Measurements from ENCODE around the gene CDH13.

CDH13 gene

GRCh38 chr16:82991966-82992675 lies 365.4 kb downstream of the CDH13 start:
- no peaks in the 10 kb centered on the region for H3K9me3 ChIP-seq (ENCODE audit: control insufficient read depth, low read length)
- H3K36me3 ChIP-seq (ENCODE audit: control insufficient read depth, insufficient read depth, low read length, severe bottlenecking), result no peaks in the 10 kb centered on the region
- peaks cover 9% of the 10 kb centered on the region for H3K4me1 ChIP-seq (ENCODE audit: control insufficient read depth, insufficient read depth, low read length)
- no peak overlapping the region for H3K9ac ChIP-seq (ENCODE audit: low read length)
- no peaks in the 10 kb centered on the region for H3K27me3 ChIP-seq (replicated peaks; ENCODE audit: control insufficient read depth, insufficient read depth, low read length)
- no peak for DNase-seq (ENCODE audit: low read depth)
- H3K4me3 ChIP-seq (ENCODE audit: low read length), result no peak overlapping the region

DNA sequence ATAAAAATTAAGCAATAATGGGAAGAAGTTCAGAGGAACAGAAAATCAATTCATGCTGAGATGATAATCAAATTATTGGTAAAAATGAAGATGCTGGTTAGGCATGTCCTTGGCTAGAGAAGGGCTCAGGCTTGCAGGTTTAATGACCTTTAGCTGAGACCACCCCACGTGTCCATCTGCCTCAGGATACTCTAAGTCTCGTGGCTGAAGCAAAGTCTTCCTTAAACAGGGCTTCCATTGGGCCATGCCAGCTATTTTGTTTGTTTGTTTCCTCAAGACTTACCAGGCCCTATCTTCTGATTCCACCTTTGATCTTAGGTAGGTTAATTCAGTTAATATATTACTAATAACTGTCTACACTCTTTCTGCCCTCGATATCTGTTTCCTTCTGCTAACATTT lies 366.0 kb downstream of the CDH13 start:
- no peaks in the 10 kb centered on the region for H3K27me3 ChIP-seq (replicated peaks; ENCODE audit: control insufficient read depth, insufficient read depth, low read length)
- no peak overlapping the region for H3K4me3 ChIP-seq (ENCODE audit: low read length)
- no peaks in the 10 kb centered on the region for H3K9me3 ChIP-seq (ENCODE audit: control insufficient read depth, low read length)
- H3K4me1 ChIP-seq (ENCODE audit: control insufficient read depth, insufficient read depth, low read length), result peaks cover 9% of the 10 kb centered on the region
- no peaks in the 10 kb centered on the region for H3K36me3 ChIP-seq (ENCODE audit: control insufficient read depth, insufficient read depth, low read length, severe bottlenecking)
- no peak overlapping the region for H3K9ac ChIP-seq (ENCODE audit: low read length)
- no peak for DNase-seq (ENCODE audit: low read depth)

- DNase-seq (ENCODE audit: low read depth), result no peak
- no peaks in the 10 kb centered on the region for H3K9me3 ChIP-seq (ENCODE audit: control insufficient read depth, low read length)
Observed at GRCh38 chr16:82993415-82993814, 366.6 kb downstream of the CDH13 start.

GRCh38 chr16:82993926-82994325 lies 367.2 kb downstream of the CDH13 start:
- DNase-seq (ENCODE audit: low read depth), result no peak
- H3K9me3 ChIP-seq (ENCODE audit: control insufficient read depth, low read length), result no peaks in the 10 kb centered on the region
- H3K4me3 ChIP-seq (ENCODE audit: low read length), result no peak overlapping the region
- H3K36me3 ChIP-seq (ENCODE audit: control insufficient read depth, insufficient read depth, low read length, severe bottlenecking), result no peaks in the 10 kb centered on the region
- no peaks in the 10 kb centered on the region for H3K27me3 ChIP-seq (replicated peaks; ENCODE audit: control insufficient read depth, insufficient read depth, low read length)
- peaks cover 9% of the 10 kb centered on the region for H3K4me1 ChIP-seq (ENCODE audit: control insufficient read depth, insufficient read depth, low read length)
- no peak overlapping the region for H3K9ac ChIP-seq (ENCODE audit: low read length)

More at GRCh38 chr16:82993415-82993814, 366.6 kb downstream of the CDH13 start:
- Histone ChIP-seq H3K27me3 (replicated peaks; ENCODE audit: control insufficient read depth, insufficient read depth, low read length) (no peaks in the 10 kb centered on the region), H3K9ac (ENCODE audit: low read length) (no peak overlapping the region), H3K4me3 (ENCODE audit: low read length) (no peak overlapping the region), H3K4me1 (ENCODE audit: control insufficient read depth, insufficient read depth, low read length) (peaks cover 9% of the 10 kb centered on the region), H3K36me3 (ENCODE audit: control insufficient read depth, insufficient read depth, low read length, severe bottlenecking) (no peaks in the 10 kb centered on the region)

GRCh38 chr16:82995286-82995923 lies 368.6 kb downstream of the CDH13 start:
- Histone ChIP-seq H3K4me1 (ENCODE audit: control insufficient read depth, insufficient read depth, low read length) (peaks cover 9% of the 10 kb centered on the region), H3K36me3 (ENCODE audit: control insufficient read depth, insufficient read depth, low read length, severe bottlenecking) (no peaks in the 10 kb centered on the region), H3K9me3 (ENCODE audit: control insufficient read depth, low read length) (no peaks in the 10 kb centered on the region), H3K4me3 (ENCODE audit: low read length) (no peak overlapping the region), H3K9ac (ENCODE audit: low read length) (no peak overlapping the region), H3K27me3 (replicated peaks; ENCODE audit: control insufficient read depth, insufficient read depth, low read length) (no peaks in the 10 kb centered on the region)
- no peak for DNase-seq (ENCODE audit: low read depth)

DNA sequence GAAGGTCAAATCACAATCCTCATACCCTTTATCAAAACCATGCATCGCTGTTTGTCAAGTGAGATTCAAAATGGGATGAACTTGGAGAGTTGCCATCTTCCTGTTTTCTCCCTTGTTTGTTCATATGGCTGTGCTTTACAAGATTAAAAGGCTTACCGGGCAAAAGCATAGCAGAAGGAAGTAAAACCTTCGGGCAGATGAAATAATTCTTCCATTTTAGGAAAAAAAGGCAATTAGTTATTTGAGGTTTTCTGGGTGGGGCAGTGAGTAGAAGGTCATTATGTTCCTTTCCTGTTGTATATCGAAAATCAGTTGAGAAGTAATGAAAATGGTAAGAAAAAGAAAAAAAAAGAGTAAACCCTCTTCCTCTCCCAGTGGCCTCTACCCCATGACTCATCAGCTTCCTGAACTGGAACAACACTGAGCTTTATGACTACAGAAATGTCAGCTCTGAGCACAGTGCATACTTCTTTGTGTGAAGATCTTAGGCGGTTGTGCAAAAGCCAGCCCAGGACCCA lies 369.2 kb downstream of the CDH13 start:
- peak; percentile 84 for DNase-seq (ENCODE audit: low read depth)
- H3K27me3 ChIP-seq (replicated peaks; ENCODE audit: control insufficient read depth, insufficient read depth, low read length), result no peaks in the 10 kb centered on the region
- no peaks in the 10 kb centered on the region for H3K36me3 ChIP-seq (ENCODE audit: control insufficient read depth, insufficient read depth, low read length, severe bottlenecking)
- H3K9ac ChIP-seq (ENCODE audit: low read length), result no peak overlapping the region
- H3K4me1 ChIP-seq (ENCODE audit: control insufficient read depth, insufficient read depth, low read length), result peaks cover 9% of the 10 kb centered on the region
- H3K9me3 ChIP-seq (ENCODE audit: control insufficient read depth, low read length), result no peaks in the 10 kb centered on the region
- H3K4me3 ChIP-seq (ENCODE audit: low read length), result peak overlapping the region; percentile 41

DNA sequence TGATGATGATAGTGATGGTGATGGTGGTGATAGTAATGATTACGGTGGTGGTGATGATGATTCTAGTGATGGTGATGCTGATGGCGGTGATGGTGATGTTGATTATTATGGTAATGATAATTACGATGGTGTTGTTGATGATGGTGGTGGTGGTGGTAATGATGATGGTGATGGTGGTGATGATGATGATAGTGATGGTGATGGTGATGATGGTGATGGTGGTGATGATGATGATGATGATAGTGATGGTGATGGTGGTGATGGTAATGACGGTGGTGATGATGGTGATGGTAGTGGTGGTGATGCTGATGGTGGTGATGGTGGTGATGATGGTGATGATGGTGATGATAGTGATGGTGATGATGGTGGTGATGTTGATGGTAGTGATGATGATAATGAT lies 370.0 kb downstream of the CDH13 start:
- Histone ChIP-seq H3K9ac (ENCODE audit: low read length) (no peak overlapping the region), H3K4me1 (ENCODE audit: control insufficient read depth, insufficient read depth, low read length) (peaks cover 9% of the 10 kb centered on the region), H3K9me3 (ENCODE audit: control insufficient read depth, low read length) (no peaks in the 10 kb centered on the region), H3K4me3 (ENCODE audit: low read length) (no peak overlapping the region), H3K36me3 (ENCODE audit: control insufficient read depth, insufficient read depth, low read length, severe bottlenecking) (no peaks in the 10 kb centered on the region), H3K27me3 (replicated peaks; ENCODE audit: control insufficient read depth, insufficient read depth, low read length) (no peaks in the 10 kb centered on the region)
- no peak for DNase-seq (ENCODE audit: low read depth)

DNA sequence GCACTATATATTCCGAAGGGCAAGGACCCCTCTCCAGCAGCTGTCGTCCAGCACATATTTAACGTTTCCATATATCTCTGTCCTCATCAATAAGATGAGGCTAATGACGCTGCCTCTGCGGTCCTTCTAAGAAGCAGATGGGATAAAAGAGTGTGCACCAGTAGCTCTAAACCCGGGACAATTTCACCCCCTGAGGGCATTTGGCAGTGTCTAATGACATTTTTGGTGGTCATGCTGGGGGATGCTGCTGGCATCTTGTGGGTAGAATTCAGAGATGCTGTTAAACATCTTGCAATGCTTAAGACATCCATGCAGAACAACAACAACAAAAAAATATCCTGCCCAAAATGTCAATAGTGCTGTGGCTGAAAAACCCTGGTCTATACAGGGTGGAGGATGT lies 372.9 kb downstream of the CDH13 start:
- DNase-seq (ENCODE audit: low read depth), result no peak
- H3K27me3 ChIP-seq (replicated peaks; ENCODE audit: control insufficient read depth, insufficient read depth, low read length), result no peaks in the 10 kb centered on the region
- H3K4me1 ChIP-seq (ENCODE audit: control insufficient read depth, insufficient read depth, low read length), result peaks cover 13% of the 10 kb centered on the region
- H3K4me3 ChIP-seq (ENCODE audit: low read length), result no peak overlapping the region
- no peaks in the 10 kb centered on the region for H3K36me3 ChIP-seq (ENCODE audit: control insufficient read depth, insufficient read depth, low read length, severe bottlenecking)
- H3K9me3 ChIP-seq (ENCODE audit: control insufficient read depth, low read length), result no peaks in the 10 kb centered on the region
- no peak overlapping the region for H3K9ac ChIP-seq (ENCODE audit: low read length)

- no peaks in the 10 kb centered on the region for H3K27me3 ChIP-seq (replicated peaks; ENCODE audit: control insufficient read depth, insufficient read depth, low read length)
- peak; percentile 29 for DNase-seq (ENCODE audit: low read depth)
- no peak overlapping the region for H3K4me3 ChIP-seq (ENCODE audit: low read length)
- peaks cover 8% of the 10 kb centered on the region for H3K4me1 ChIP-seq (ENCODE audit: control insufficient read depth, insufficient read depth, low read length)
- no peak overlapping the region for H3K9ac ChIP-seq (ENCODE audit: low read length)
- no peaks in the 10 kb centered on the region for H3K9me3 ChIP-seq (ENCODE audit: control insufficient read depth, low read length)
- no peaks in the 10 kb centered on the region for H3K36me3 ChIP-seq (ENCODE audit: control insufficient read depth, insufficient read depth, low read length, severe bottlenecking)
Observed at GRCh38 chr16:83002351-83003334, 375.9 kb downstream of the CDH13 start.

DNA sequence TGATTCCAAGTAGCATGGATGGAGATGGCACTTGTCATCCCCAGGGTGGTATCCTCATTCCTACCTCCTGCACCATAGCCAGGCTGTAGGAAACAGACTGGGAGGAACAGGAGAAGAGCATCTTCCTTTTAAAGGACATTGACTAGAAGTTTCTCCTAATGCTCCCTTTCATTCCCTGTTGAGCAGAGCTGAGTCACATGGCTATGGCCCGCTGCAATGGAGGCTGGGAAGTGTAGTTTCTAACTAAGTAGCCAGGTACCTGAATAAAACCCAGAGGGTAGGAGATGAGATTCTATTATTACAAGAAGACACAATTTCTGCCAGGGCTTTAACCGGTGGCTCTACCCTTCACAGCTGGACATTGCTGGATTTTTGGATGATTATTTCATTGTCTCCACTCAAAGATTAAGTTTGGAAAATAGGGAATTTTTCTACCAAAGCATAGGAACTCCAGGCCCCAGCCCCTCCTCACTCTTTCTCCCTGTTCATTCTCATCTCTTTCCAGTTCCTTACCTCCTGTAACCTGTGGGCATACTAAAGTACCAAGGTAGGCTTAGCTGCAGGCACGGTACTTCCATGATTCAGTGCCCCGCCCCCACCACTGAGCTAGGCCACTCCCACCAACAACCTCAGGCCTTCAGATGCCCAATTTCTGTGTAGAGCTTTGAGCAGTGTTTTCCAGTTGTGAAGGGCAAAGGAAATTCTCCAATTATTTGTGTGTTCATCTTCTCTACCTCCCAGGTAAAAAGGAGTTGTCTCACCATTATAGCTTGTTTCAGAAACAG lies 378.3 kb downstream of the CDH13 start:
- no peaks in the 10 kb centered on the region for H3K9me3 ChIP-seq (ENCODE audit: control insufficient read depth, low read length)
- no peaks in the 10 kb centered on the region for H3K27me3 ChIP-seq (replicated peaks; ENCODE audit: control insufficient read depth, insufficient read depth, low read length)
- DNase-seq (ENCODE audit: low read depth), result no peak
- no peak overlapping the region for H3K9ac ChIP-seq (ENCODE audit: low read length)
- H3K36me3 ChIP-seq (ENCODE audit: control insufficient read depth, insufficient read depth, low read length, severe bottlenecking), result no peaks in the 10 kb centered on the region
- H3K4me1 ChIP-seq (ENCODE audit: control insufficient read depth, insufficient read depth, low read length), result peaks cover 8% of the 10 kb centered on the region
- no peak overlapping the region for H3K4me3 ChIP-seq (ENCODE audit: low read length)

All from adipocyte (in vitro differentiated cells).